Measurements from ENCODE around the gene PGBD2. TPM values are rescaled to one million over a fixed set of nuclear protein-coding genes. Genes with fewer than 3 reads are reported as not detected.
"Not testable (repeated sequence)": the region's sequence is repeated elsewhere in the genome, so short reads cannot be mapped to it uniquely, and the experiment has no call there.

The PGBD2 gene
- polyA plus RNA-seq, 2 of the 4 experiments (the other 2 are of a cell fraction), result 5.6 to 7.1 TPM

DNA sequence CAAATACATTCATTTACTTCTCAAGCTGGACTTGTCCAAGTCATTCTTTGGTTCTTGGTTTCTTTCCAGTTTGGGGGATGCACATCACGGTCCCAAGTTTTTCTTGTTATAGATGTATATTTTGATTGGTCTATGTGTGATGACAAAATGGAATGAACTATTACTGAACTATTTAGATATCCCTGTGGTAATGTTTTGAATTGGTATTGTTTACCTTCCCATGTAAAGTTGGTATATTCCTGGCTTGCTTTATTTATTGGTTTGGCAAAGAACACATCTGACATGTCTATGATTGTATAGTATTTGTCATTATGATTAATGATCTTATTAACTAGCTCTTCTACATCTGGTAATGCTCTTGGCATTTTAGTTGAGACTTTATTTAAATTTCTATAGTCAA is 24.8 kb upstream of the PGBD2 start:
- ATAC-seq (no peak), FAIRE-seq (no peak), DNase-seq (ENCODE audit: low read depth in 1 of 2, low spot score in 1 of 2) (no peak)
- Histone ChIP-seq H3K4me1 (no peaks in the 10 kb centered on the region), H3K4me2 (no peak overlapping the region), H3K27ac (no peak overlapping the region), H3K9me3 (no peaks in the 10 kb centered on the region), H3K4me3 (no peak overlapping the region)
- 15% methylated on average over 1 of the region's 1 CpG for WGBS (ENCODE audit: missing lambda C conversion rate)
- CTCF ChIA-PET, result no interaction called here
- TF ChIP-seq HOXB5 (CRISPR knock-in tag; IDR thresholded peaks at IDR 0.05), result no peak
- no peak for TF ChIP-seq ESRRA (IDR thresholded peaks at IDR 0.05; ENCODE audit: borderline replicate concordance, low read length)
- TF ChIP-seq TFCP2L1 (CRISPR knock-in tag; IDR thresholded peaks at IDR 0.05), result no peak
- no peak for TF ChIP-seq NFE2L2 (conservative IDR thresholded peaks at IDR 0.05; ENCODE audit: low read length)
- no peak for TF ChIP-seq KDM5A (IDR thresholded peaks at IDR 0.05)
- TF ChIP-seq PHF8 (IDR thresholded peaks at IDR 0.05; ENCODE audit: borderline replicate concordance, low read depth), result no peak
- no peak for TF ChIP-seq MAZ (IDR thresholded peaks at IDR 0.05; ENCODE audit: borderline replicate concordance, low read depth, low read length)
- no peak for TF ChIP-seq JUN (IDR thresholded peaks at IDR 0.05)
- no peak for TF ChIP-seq TP53 (CRISPR knock-in tag; IDR thresholded peaks at IDR 0.05)
- no peak for TF ChIP-seq EHMT2 (IDR thresholded peaks at IDR 0.05; ENCODE audit: low read depth)
- TF ChIP-seq EHF (CRISPR knock-in tag; IDR thresholded peaks at IDR 0.05), result no peak
- TF ChIP-seq RNF2 (IDR thresholded peaks at IDR 0.05; ENCODE audit: borderline replicate concordance, low read depth), result no peak
- no peak for TF ChIP-seq FOXS1 (CRISPR knock-in tag; IDR thresholded peaks at IDR 0.05)
- no peak for TF ChIP-seq KDM1A (IDR thresholded peaks at IDR 0.05; ENCODE audit: low read depth)
- no peak for TF ChIP-seq HOXB13 (CRISPR knock-in tag; IDR thresholded peaks at IDR 0.05; ENCODE audit: low read depth)
- no peak for TF ChIP-seq FOSB (CRISPR knock-in tag; IDR thresholded peaks at IDR 0.05)
- no peak for TF ChIP-seq NR3C1 (IDR thresholded peaks at IDR 0.05)
- TF ChIP-seq, protein P1, sequence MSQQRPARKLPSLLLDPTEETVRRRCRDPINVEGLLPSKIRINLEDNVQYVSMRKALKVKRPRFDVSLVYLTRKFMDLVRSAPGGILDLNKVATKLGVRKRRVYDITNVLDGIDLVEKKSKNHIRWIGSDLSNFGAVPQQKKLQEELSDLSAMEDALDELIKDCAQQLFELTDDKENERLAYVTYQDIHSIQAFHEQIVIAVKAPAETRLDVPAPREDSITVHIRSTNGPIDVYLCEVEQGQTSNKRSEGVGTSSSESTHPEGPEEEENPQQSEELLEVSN (IDR thresholded peaks at IDR 0.05; ENCODE audit: borderline replicate concordance, low read depth), result no peak
- TF ChIP-seq POLR2A (IDR thresholded peaks at IDR 0.05; ENCODE audit: low read length), result no peak
- POLR2A ChIA-PET, result interaction anchor here (0.7 kb wide), 1 partner anchor 8 kb away, joined by 3 read pairs; no protein-coding TSS in a partner anchor

DNA sequence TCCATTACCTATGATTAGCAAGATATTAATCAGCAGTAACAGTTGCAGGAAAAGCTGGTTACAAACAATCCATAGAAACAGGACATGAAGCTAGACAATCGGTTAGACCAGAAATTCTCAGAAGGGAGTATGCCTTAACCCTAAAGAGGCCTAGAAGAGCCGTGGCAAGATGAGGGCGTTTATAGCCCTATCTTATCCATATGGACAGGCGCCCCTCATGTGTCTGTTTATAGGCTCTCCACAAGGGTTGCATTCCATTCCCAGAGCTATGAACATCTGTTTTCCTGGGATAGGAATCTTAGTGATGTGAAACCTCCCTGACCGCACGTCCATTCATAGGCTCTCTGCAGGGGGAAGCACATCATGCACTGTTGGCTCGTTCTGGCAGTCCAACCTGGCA is 23.6 kb upstream of the PGBD2 start:
- not testable (repeated sequence) for ATAC-seq; H3K27ac ChIP-seq; H3K4me3 ChIP-seq; H3K9me3 ChIP-seq; DNase-seq (ENCODE audit: low read depth in 1 of 2, low spot score in 1 of 2); FAIRE-seq; H3K4me1 ChIP-seq; H3K4me2 ChIP-seq
- ChIA-PET POLR2A (interaction anchor here (1.1 kb wide), 1 partner anchor 24 kb away, joined by 3 read pairs; the partner anchor contains the start of gene PGBD2), CTCF (interaction anchor here (1.1 kb wide), 1 partner anchor 23 kb away, joined by 3 read pairs; no protein-coding TSS in a partner anchor)
- 47% methylated on average over 7 of the region's 7 CpGs for WGBS (ENCODE audit: missing lambda C conversion rate)

DNA sequence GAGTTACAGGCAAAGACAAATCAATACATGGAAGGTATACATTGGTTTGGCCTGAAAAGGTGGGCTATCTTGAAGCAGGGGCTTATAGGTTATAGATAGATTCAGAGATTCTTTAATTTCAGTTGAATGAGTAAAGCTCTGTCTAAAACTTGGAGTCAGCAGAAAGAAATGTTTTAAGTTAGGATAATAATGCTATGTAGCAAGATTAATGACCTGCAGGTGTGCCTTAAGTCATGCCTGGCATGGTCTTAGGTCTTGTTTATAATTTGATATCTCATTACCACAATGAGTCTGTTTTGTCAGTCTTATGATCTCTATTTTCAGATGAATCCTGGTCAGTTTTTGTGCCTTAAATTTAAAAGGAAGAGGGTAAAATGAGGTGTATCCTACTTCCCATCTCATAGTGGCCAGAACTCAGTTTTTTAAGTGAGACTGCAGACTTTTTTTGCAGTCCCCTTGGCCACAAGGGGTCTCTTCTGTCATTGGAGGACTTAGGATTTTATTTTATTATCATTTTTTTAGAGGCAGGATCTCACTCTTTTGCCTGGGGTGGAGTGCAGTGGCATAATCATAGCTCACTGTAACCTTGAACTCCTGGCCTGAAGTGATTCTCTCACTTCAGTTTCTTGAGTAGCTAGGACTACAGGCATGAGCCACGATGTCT is 21.3 kb upstream of the PGBD2 start:
- Histone ChIP-seq H3K4me1 (no peaks in the 10 kb centered on the region), H3K4me3 (no peak overlapping the region), H3K9me3 (no peaks in the 10 kb centered on the region), H3K27ac (no peak overlapping the region), H3K4me2 (no peak overlapping the region)
- FAIRE-seq (no peak), DNase-seq (ENCODE audit: low read depth in 1 of 2, low spot score in 1 of 2) (no peak), ATAC-seq (peak in 1 of 2 experiments; percentile 49; a peak in 2 of 6 replicates)
- ChIA-PET POLR2A (no interaction called here), CTCF (interaction anchor here (0.7 to 2.6 kb wide), 5 partner anchors 13 to 1481 kb away, joined by 3 to 11 read pairs (median 3); partner anchors contain the start of gene PGBD2)
- WGBS (ENCODE audit: missing lambda C conversion rate), result 2% methylated on average over 1 of the region's 1 CpG
- TF ChIP-seq GATA3 (IDR thresholded peaks at IDR 0.05; ENCODE audit: borderline replicate concordance) (no peak), NR3C1 (IDR thresholded peaks at IDR 0.05) (no peak), MAZ (IDR thresholded peaks at IDR 0.05; ENCODE audit: borderline replicate concordance, low read depth, low read length) (no peak)

DNA sequence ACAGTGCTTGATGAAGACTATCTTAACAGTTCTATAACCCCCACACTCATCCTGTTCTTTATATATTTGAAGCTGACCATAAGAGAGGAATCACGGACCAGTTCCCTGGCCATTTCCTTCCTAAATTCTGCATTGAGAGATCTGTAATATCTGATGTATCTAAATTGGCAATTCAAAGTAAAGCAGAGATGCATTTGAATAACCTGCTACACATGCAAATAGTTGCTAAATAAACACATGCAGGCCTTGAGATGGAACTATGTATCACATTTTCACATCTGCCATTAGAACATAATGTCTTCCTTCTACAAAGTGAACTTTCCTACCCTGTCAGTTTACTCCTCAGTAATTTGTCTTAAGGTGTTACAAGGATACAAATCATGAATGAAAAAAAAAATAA is 20.4 kb upstream of the PGBD2 start:
- H3K4me2 ChIP-seq, result no peak overlapping the region
- no peak overlapping the region for H3K4me3 ChIP-seq
- no peak overlapping the region for H3K27ac ChIP-seq
- no peaks in the 10 kb centered on the region for H3K9me3 ChIP-seq
- no peaks in the 10 kb centered on the region for H3K4me1 ChIP-seq
- WGBS (ENCODE audit: missing lambda C conversion rate), result 66% methylated on average over 1 of the region's 1 CpG
- ATAC-seq, result no peak
- ChIA-PET CTCF (interaction anchor here (0.8 to 2.6 kb wide), 5 partner anchors 12 to 59 kb away, joined by 3 to 11 read pairs (median 4); partner anchors contain the start of genes PGBD2 and SH3BP5L), POLR2A (no interaction called here)
- TF ChIP-seq RNF2 (IDR thresholded peaks at IDR 0.05; ENCODE audit: borderline replicate concordance, low read depth) (no peak), FOSB (CRISPR knock-in tag; IDR thresholded peaks at IDR 0.05) (no peak), JUN (IDR thresholded peaks at IDR 0.05) (no peak), CBX8 (IDR thresholded peaks at IDR 0.05) (no peak), SMC3 (IDR thresholded peaks at IDR 0.05) (no peak), BHLHE40 (IDR thresholded peaks at IDR 0.05; ENCODE audit: low read depth, low read length) (no peak), FOSL2 (IDR thresholded peaks at IDR 0.05) (no peak), FOSL2 (CRISPR knock-in tag; IDR thresholded peaks at IDR 0.05) (no peak), TFCP2L1 (CRISPR knock-in tag; IDR thresholded peaks at IDR 0.05) (no peak), EHMT2 (IDR thresholded peaks at IDR 0.05; ENCODE audit: low read depth) (no peak), CHD4 (IDR thresholded peaks at IDR 0.05; ENCODE audit: borderline replicate concordance) (no peak), GATA3 (IDR thresholded peaks at IDR 0.05; ENCODE audit: borderline replicate concordance) (no peak), NPAS2 (CRISPR knock-in tag; IDR thresholded peaks at IDR 0.05; ENCODE audit: borderline replicate concordance) (no peak), POLR2AphosphoS2 (conservative IDR thresholded peaks at IDR 0.05; ENCODE audit: low read length) (no peak)
- TF ChIP-seq, protein P2, sequence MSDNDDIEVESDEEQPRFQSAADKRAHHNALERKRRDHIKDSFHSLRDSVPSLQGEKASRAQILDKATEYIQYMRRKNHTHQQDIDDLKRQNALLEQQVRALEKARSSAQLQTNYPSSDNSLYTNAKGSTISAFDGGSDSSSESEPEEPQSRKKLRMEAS (IDR thresholded peaks at IDR 0.05), result no peak
- TF ChIP-seq, protein P3, sequence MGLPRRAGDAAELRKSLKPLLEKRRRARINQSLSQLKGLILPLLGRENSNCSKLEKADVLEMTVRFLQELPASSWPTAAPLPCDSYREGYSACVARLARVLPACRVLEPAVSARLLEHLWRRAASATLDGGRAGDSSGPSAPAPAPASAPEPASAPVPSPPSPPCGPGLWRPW (IDR thresholded peaks at IDR 0.05), result no peak
- TF ChIP-seq, protein P4, sequence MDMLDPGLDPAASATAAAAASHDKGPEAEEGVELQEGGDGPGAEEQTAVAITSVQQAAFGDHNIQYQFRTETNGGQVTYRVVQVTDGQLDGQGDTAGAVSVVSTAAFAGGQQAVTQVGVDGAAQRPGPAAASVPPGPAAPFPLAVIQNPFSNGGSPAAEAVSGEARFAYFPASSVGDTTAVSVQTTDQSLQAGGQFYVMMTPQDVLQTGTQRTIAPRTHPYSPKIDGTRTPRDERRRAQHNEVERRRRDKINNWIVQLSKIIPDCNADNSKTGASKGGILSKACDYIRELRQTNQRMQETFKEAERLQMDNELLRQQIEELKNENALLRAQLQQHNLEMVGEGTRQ (IDR thresholded peaks at IDR 0.05), result no peak
- no peak for DNase-seq (ENCODE audit: low read depth in 1 of 2, low spot score in 1 of 2)
- FAIRE-seq, result no peak

Data from A549 (cell line).